PC-9 (cell line): Measurements from ENCODE around the gene USP24.

Source experiments
- CTCF ChIP-seq: fragments of 200-600 bp; sonication (generic); conservative IDR thresholded peaks from 2 replicates; pipeline ENCODE4 v1.6.1; 2017; ENCODE audit warnings: mixed run types, antibody characterized with exemption, mild to moderate bottlenecking, moderate library complexity
- EZH2 ChIP-seq: fragments of 200-600 bp; sonication (generic); IDR thresholded peaks from 2 replicates; pipeline ENCODE4 v1.8.0; 2017; ENCODE audit warnings: antibody characterized with exemption, low read depth

GRCh38 chr1:55018395-55018794, 196.8 kb downstream of the USP24 start:
- TF ChIP-seq EZH2 (no peak), CTCF (no peak)
